K562 (cell line): ENCODE data around the gene SYT1. TPM values are rescaled to one million over a fixed set of nuclear protein-coding genes. Genes with fewer than 3 reads are reported as not detected.

Source experiments
- ATAC-seq: fragments of 200-7000 bp; cut with Tn5 transposase; 3 replicates; pipeline ENCODE4 v1.9.1; 2020; ENCODE audit warnings: moderate library complexity
- BruUV-seq: library from RNA; stranded (reverse); fragments of 400-500 nt; replicated peaks from 2 replicates; lab custom pipeline; 2021; lab: Mats Ljungman, UMichigan
- CTCF ChIA-PET: fragments of 300-600 bp; formaldehyde crosslinking; extraction: SDS; loops from one replicate; lab custom pipeline; 2021; ENCODE audit warnings: low intra/inter-chr PET ratio; lab: Yijun Ruan, JAX
- POLR2A ChIA-PET: fragments of 300-600, 350-650 bp; sonication (Branson Sonifier 250); formaldehyde crosslinking; extraction: SDS; loops from one replicate; lab custom pipeline; 2021; ENCODE audit warnings: antibody characterized with exemption, inconsistent platforms; lab: Yijun Ruan, JAX
- DNase-seq, 4 experiments: peaks; one replicate each; pipeline versions ENCODE4 v3.0.0 to v3.0.0-alpha.2; 2011 to 2018; ENCODE audit warnings: low spot score in 3 of 4, mixed read lengths in 3 of 4; ENCODE audit errors: extremely low read depth in 1 of 4
- FAIRE-seq: peaks from 2 replicates; lab custom pipeline; 2011; peaks lifted over from hg19 to GRCh38; lab: Jason Lieb, UNC
- H2AFZ ChIP-seq: 2 replicates; pipeline ENCODE4 v1.6.0; 2011; ENCODE audit warnings: low read depth, low read length, control low read depth, inconsistent platforms
- H3K27ac ChIP-seq: fragments of 200-600 bp; 3 replicates; pipeline ENCODE4 v1.8.0; 2011; ENCODE audit warnings: low read depth, mild to moderate bottlenecking, control low read depth, inconsistent platforms, low read length, moderate library complexity, mixed read lengths; ENCODE audit errors: extremely low read depth
- H3K27me3 ChIP-seq, 2 experiments: fragments of 300-600 bp in 1 of 2; 2 replicates in 1 of 2; 3 replicates in 1 of 2; pipeline versions ENCODE4 v1.6.0 to v1.8.0; 2011; ENCODE audit warnings: inconsistent platforms in 2 of 2, low read length in 2 of 2, mild to moderate bottlenecking in 1 of 2, mixed read lengths in 1 of 2, moderate library complexity in 1 of 2; ENCODE audit not compliant: control insufficient read depth in 2 of 2, insufficient read depth in 2 of 2
- H3K36me3 ChIP-seq: fragments of 300-600 bp; 3 replicates; pipeline ENCODE4 v1.8.0; 2011; ENCODE audit warnings: mild to moderate bottlenecking, low read length, inconsistent platforms; ENCODE audit not compliant: control insufficient read depth, insufficient read depth
- H3K4me1 ChIP-seq, 2 experiments: fragments of 200-600 bp in 1 of 2; replicated peaks in 1 of 2; 2 replicates in 1 of 2; 3 replicates in 1 of 2; pipeline versions ENCODE4 v1.5.1 to v1.8.0; 2011; ENCODE audit warnings: inconsistent platforms in 2 of 2, low read length in 2 of 2, mild to moderate bottlenecking in 1 of 2, mixed read lengths in 1 of 2, moderate library complexity in 1 of 2; ENCODE audit not compliant: control insufficient read depth in 2 of 2, insufficient read depth in 2 of 2
- H3K4me2 ChIP-seq: 2 replicates; pipeline ENCODE4 v1.6.1; 2011; ENCODE audit warnings: low read length, control low read depth, inconsistent platforms, mixed read lengths; ENCODE audit not compliant: insufficient read depth
- H3K4me3 ChIP-seq: fragments of 200-600 bp; sonication (generic), shearing (Covaris generic); 2 replicates; pipeline ENCODE4 v1.5.1; 2016; ENCODE audit warnings: control low read depth, inconsistent platforms
- H3K79me2 ChIP-seq: fragments of 200-600 bp; 3 replicates; pipeline ENCODE4 v1.8.0; 2011; ENCODE audit warnings: low read length, inconsistent platforms; ENCODE audit not compliant: control insufficient read depth, insufficient read depth
- H3K9ac ChIP-seq, 2 experiments: 2 replicates each; pipeline versions ENCODE4 v1.6.0 to v1.6.1; 2011; ENCODE audit warnings: low read depth in 2 of 2, low read length in 2 of 2, control low read depth in 1 of 2, inconsistent platforms in 1 of 2, mild to moderate bottlenecking in 1 of 2, mixed read lengths in 1 of 2; ENCODE audit not compliant: insufficient read depth in 1 of 2
- H3K9me1 ChIP-seq: one replicate; pipeline ENCODE4 v1.6.0; 2011; ENCODE audit warnings: inconsistent platforms, mild to moderate bottlenecking, low read length, moderate library complexity; ENCODE audit not compliant: control insufficient read depth, insufficient read depth
- H3K9me3 ChIP-seq: replicated peaks from 2 replicates; pipeline ENCODE4 v1.5.1; 2011; ENCODE audit warnings: low read depth, low read length, inconsistent platforms; ENCODE audit not compliant: control insufficient read depth, insufficient read depth
- H4K20me1 ChIP-seq: replicated peaks from 2 replicates; pipeline ENCODE4 v1.6.1; 2011; ENCODE audit warnings: low read length, inconsistent platforms, mixed read lengths; ENCODE audit not compliant: control insufficient read depth, insufficient read depth
- ADNP ChIP-seq: fragments of 200-800 bp; sonication (Bioruptor generic); IDR thresholded peaks from 2 replicates; pipeline ENCODE4 v1.6.1; 2016; ENCODE audit warnings: missing genetic modification characterization, missing compliant biosample characterization
- CBFB ChIP-seq: sonication (generic); formaldehyde crosslinking; IDR thresholded peaks from 2 replicates; pipeline ENCODE4 v1.4.0; 2020; ENCODE audit warnings: mild to moderate bottlenecking, missing genetic modification reagents
- IRF9 ChIP-seq: fragments of 450-650 bp; IDR thresholded peaks from 2 replicates; pipeline ENCODE4 v1.6.1; 2016; ENCODE audit warnings: missing biosample characterization, missing genetic modification characterization
- MYBL2 ChIP-seq, 2 experiments: fragments of 450-650 bp in 1 of 2; sonication (generic) in 1 of 2; formaldehyde crosslinking in 1 of 2; IDR thresholded peaks; 2 replicates each; pipeline versions ENCODE4 v1.6.1 to v1.8.1; 2017 to 2022; ENCODE audit warnings: borderline replicate concordance in 1 of 2, inconsistent platforms in 1 of 2, low read depth in 1 of 2, mild to moderate bottlenecking in 1 of 2, missing genetic modification reagents in 1 of 2, moderate library complexity in 1 of 2
- POLR2B ChIP-seq: fragments of 450-650 bp; IDR thresholded peaks from 2 replicates; pipeline ENCODE4 v1.6.1; 2018; ENCODE audit warnings: low read depth; ENCODE audit not compliant: partially characterized antibody
- RFX7 ChIP-seq: fragments of 250-450 bp; sonication (Bioruptor Pico); IDR thresholded peaks from 2 replicates; pipeline ENCODE4 v1.5.1; 2021; ENCODE audit warnings: mild to moderate bottlenecking
- RREB1 ChIP-seq: fragments of 250-450 bp; sonication (Bioruptor Pico); IDR thresholded peaks from 2 replicates; pipeline ENCODE4 v1.4.0; 2020
- SAP30 ChIP-seq: fragments of 200-600 bp; sonication (generic); IDR thresholded peaks from 2 replicates; pipeline ENCODE4 v1.6.1; 2012; ENCODE audit warnings: borderline replicate concordance, low read depth, mild to moderate bottlenecking, moderate library complexity, low read length, control low read depth, inconsistent platforms; ENCODE audit not compliant: insufficient read depth, poor library complexity, severe bottlenecking
- SRF ChIP-seq, 2 experiments: fragments of 250-450, 450-650 bp in 1 of 2; sonication (Bioruptor Pico) in 1 of 2; sonication (generic) in 1 of 2; formaldehyde crosslinking; IDR thresholded peaks; 2 replicates each; pipeline versions ENCODE4 v1.5.0 to v1.5.1; 2020 to 2022; ENCODE audit warnings: mild to moderate bottlenecking in 1 of 2, missing genetic modification reagents in 1 of 2
- TEAD2 ChIP-seq: fragments of 450-650 bp; IDR thresholded peaks from 2 replicates; pipeline ENCODE4 v1.6.1; 2016; ENCODE audit warnings: missing genetic modification characterization, control low read depth, missing compliant biosample characterization
- ZNF551 ChIP-seq: fragments of 250-450 bp; sonication (Bioruptor Pico); IDR thresholded peaks from 2 replicates; pipeline ENCODE4 v1.5.0; 2021; ENCODE audit warnings: mild to moderate bottlenecking, moderate library complexity
- ZNF561 ChIP-seq: fragments of 450-650 bp; formaldehyde crosslinking; conservative IDR thresholded peaks from 2 replicates; pipeline ENCODE4 v1.4.0; 2020; ENCODE audit warnings: mild to moderate bottlenecking, moderate library complexity
- ZNF740 ChIP-seq, 3 experiments: fragments of 200-800 bp in 1 of 3; sonication (Bioruptor generic) in 1 of 3; sonication (generic) in 1 of 3; formaldehyde crosslinking in 1 of 3; IDR thresholded peaks; 2 replicates each; pipeline versions ENCODE4 v1.6.1 to v1.8.0; 2016 to 2022; ENCODE audit warnings: mild to moderate bottlenecking in 2 of 3, missing compliant biosample characterization in 2 of 3, missing genetic modification characterization in 2 of 3, missing genetic modification reagents in 1 of 3
- WGBS: fragments of 100-300 bp; shearing (Covaris generic); methylation state at CpG from one replicate; pipeline ENCODE4 v1.1.6; 2016; ENCODE audit warnings: low coverage, mixed read lengths; ENCODE audit not compliant: insufficient coverage; ENCODE audit errors: missing lambda C conversion rate; 5-methylcytosine and 5-hydroxymethylcytosine counted together
- in situ Hi-C: fragments of 300-500 bp; cut with MboI; formaldehyde crosslinking; loops from 4 replicates; pipeline ENCODE4 v1.15.0; 2018; ENCODE audit warnings: inconsistent platforms, mixed read lengths
- intact Hi-C: fragments of 100-400 bp; cut with micrococcal nuclease; formaldehyde crosslinking; loops from 2 replicates; pipeline ENCODE4 v1.14.2; 2022
- polyA plus RNA-seq, 8 experiments: library from polyadenylated mRNA; depleted of rRNA in 4 of 8; stranded (reverse) in 5 of 8; unstranded in 3 of 8; fragments of >200 nt; fragmentation: Nextera tagmentation in 2 of 8; fragmentation: Illumina TruSeq in 1 of 8; extraction: Ambion mirVana in 2 of 8; extraction: Trizol in 1 of 8; gene quantifications; 2 replicates each; pipeline versions ENCODE4 v1.2.1 to v1.2.3, GENCODE V29; 2011 to 2014; ENCODE audit warnings: inconsistent platforms in 1 of 8, missing spikeins in 1 of 8
- total RNA-seq, 7 experiments: library from RNA; depleted of rRNA in 6 of 7; stranded (reverse); fragments of >200 nt in 6 of 7; fragmentation: Illumina TruSeq in 2 of 7; extraction: Trizol in 2 of 7; gene quantifications; 2 replicates each; pipeline versions ENCODE4 v1.2.1 to v1.2.3, GENCODE V29; 2011 to 2021; ENCODE audit warnings: low replicate concordance in 1 of 7

The SYT1 gene
- total and polyA plus RNA-seq, 9 of the 15 experiments (the other 6 are each of a cell fraction or from before 2014, with no cell fraction given): 0.03 to 0.13 (median 0.07) TPM; not detected in 4

GRCh38 chr12:79048962-79049361, 184.4 kb downstream of the SYT1 start:
- no peaks in the 10 kb centered on the region for H3K79me2 ChIP-seq
- H4K20me1 ChIP-seq: no peaks in the 10 kb centered on the region
- H3K36me3 ChIP-seq: no peaks in the 10 kb centered on the region
- in situ Hi-C loops: no loop called here
- no TSS peak for BruUV-seq
- no peak overlapping the region for H3K27ac ChIP-seq
- POLR2A ChIA-PET: no interaction called here
- WGBS: 0% methylated on average over 3 of the region's 3 CpGs
- FAIRE-seq (no peak), ATAC-seq (no peak), DNase-seq (no peak)
- CTCF ChIA-PET: no interaction called here
- no peaks in the 10 kb centered on the region for H3K9me1 ChIP-seq
- no peak overlapping the region for H3K4me3 ChIP-seq
- intact Hi-C loops: no loop called here
- no peak overlapping the region for H3K9ac ChIP-seq
- no peak overlapping the region for H3K4me2 ChIP-seq
- no peak overlapping the region for H2AFZ ChIP-seq
- no peaks in the 10 kb centered on the region for H3K4me1 ChIP-seq
- no peaks in the 10 kb centered on the region for H3K27me3 ChIP-seq
- no peaks in the 10 kb centered on the region for H3K9me3 ChIP-seq
- TF ChIP-seq ZNF561 (CRISPR knock-in tag) (no peak), SAP30 (no peak), CBFB (CRISPR knock-in tag) (no peak), SRF (CRISPR knock-in tag; IDR thresholded peaks at IDR 0.05) (no peak), MYBL2 (IDR thresholded peaks at IDR 0.05; ENCODE audit: low read depth) (no peak), MYBL2 (CRISPR knock-in tag; IDR thresholded peaks at IDR 0.05; ENCODE audit: borderline replicate concordance) (no peak), POLR2B (no peak), ADNP (tag) (no peak), ZNF740 (CRISPR knock-in tag; IDR thresholded peaks at IDR 0.05) (no peak), ZNF740 (tag; IDR thresholded peaks at IDR 0.05) (no peak), RREB1 (CRISPR knock-in tag) (no peak), IRF9 (tag) (no peak), TEAD2 (tag) (no peak), ZNF551 (CRISPR knock-in tag) (no peak), RFX7 (CRISPR knock-in tag) (no peak)
